HG02610 (cell line): ENCODE data around the gene MAP3K10.
"Not testable (repeated sequence)": the region's sequence is repeated elsewhere in the genome, so short reads cannot be mapped to it uniquely, and the experiment has no call there.

Experiments used
- ATAC-seq: cut with Tn5 transposase; IDR thresholded peaks from one replicate; pipeline ENCODE4 v1.9.1; 2021; ENCODE audit warnings: mild to moderate bottlenecking, moderate library complexity; ENCODE audit not compliant: unreplicated experiment

Gene MAP3K10

GRCh38 chr19:40171293-40171692 is 19.9 kb upstream of the MAP3K10 start:
- ATAC-seq: not testable (repeated sequence)

GRCh38 chr19:40174092-40174491 is 17.1 kb upstream of the MAP3K10 start:
- ATAC-seq: no peak

GRCh38 chr19:40175820-40176219 is 15.4 kb upstream of the MAP3K10 start:
- no peak for ATAC-seq

- ATAC-seq: no peak
Observed at GRCh38 chr19:40177286-40178070, 13.7 kb upstream of the MAP3K10 start.

GRCh38 chr19:40178756-40179155 is 12.5 kb upstream of the MAP3K10 start:
- no peak for ATAC-seq

- ATAC-seq: no peak
Observed at GRCh38 chr19:40184273-40184672, 7.0 kb upstream of the MAP3K10 start.

- ATAC-seq: no peak
Observed at GRCh38 chr19:40191836-40192646, 815 bp downstream of the MAP3K10 start.

- no peak for ATAC-seq
Observed at GRCh38 chr19:40192758-40193586, 1.7 kb downstream of the MAP3K10 start.

- ATAC-seq: no peak
Observed at GRCh38 chr19:40193587-40193849, 2.3 kb downstream of the MAP3K10 start.

GRCh38 chr19:40198272-40198990 is 7.2 kb downstream of the MAP3K10 start:
- ATAC-seq: no peak

GRCh38 chr19:40200341-40201099 is 9.3 kb downstream of the MAP3K10 start:
- no peak for ATAC-seq

- ATAC-seq: no peak
Observed at GRCh38 chr19:40204381-40204780, 13.2 kb downstream of the MAP3K10 start.

GRCh38 chr19:40205760-40206159 is 14.5 kb downstream of the MAP3K10 start:
- ATAC-seq: no peak

- no peak for ATAC-seq
Observed at GRCh38 chr19:40208602-40209001, 17.4 kb downstream of the MAP3K10 start.

GRCh38 chr19:40210889-40211288 is 19.7 kb downstream of the MAP3K10 start:
- ATAC-seq: no peak

GRCh38 chr19:40213251-40213829 is 22.1 kb downstream of the MAP3K10 start:
- no peak for ATAC-seq

- no peak for ATAC-seq
Observed at GRCh38 chr19:40213882-40214570, 22.8 kb downstream of the MAP3K10 start.

- ATAC-seq: no peak
Observed at GRCh38 chr19:40214936-40215335, 23.7 kb downstream of the MAP3K10 start.
